ENCODE data around the gene RBP7.

GRCh38 chr1:9989773-9990172 is 7.3 kb upstream of the RBP7 start:
- TF ChIP-seq USF2 (IDR thresholded peaks at IDR 0.05; ENCODE audit: borderline replicate concordance, low read depth, low read length) (no peak), POLR2A (IDR thresholded peaks at IDR 0.05; ENCODE audit: low read depth, low read length) (no peak), MYC (IDR thresholded peaks at IDR 0.05; ENCODE audit: insufficient read depth, insufficient read length, insufficient replicate concordance, low read length, severe bottlenecking) (no peak), CTCF (IDR thresholded peaks at IDR 0.05 in 2 of 3, conservative IDR thresholded peaks at IDR 0.05 in 1 of 3; ENCODE audit: control insufficient read depth in 2 of 3, extremely low read depth in 1 of 3, insufficient read depth in 1 of 3, low read depth in 3 of 3, low read length in 3 of 3) (no peak), TCF7 (IDR thresholded peaks at IDR 0.05; ENCODE audit: borderline replicate concordance) (no peak), CHD2 (IDR thresholded peaks at IDR 0.05; ENCODE audit: borderline replicate concordance, low read depth, low read length) (no peak)
